GM12865 (cell line): Measurements from ENCODE around the gene ADAMTS17.

Source experiments
- DNase-seq: peaks from one replicate; pipeline ENCODE4 v3.0.0; 2010; ENCODE audit warnings: low read depth
- H3K4me3 ChIP-seq: 2 replicates; pipeline ENCODE4 v1.5.1; 2011; ENCODE audit warnings: mild to moderate bottlenecking, low read depth, low read length, control low read depth
- CTCF ChIP-seq: IDR thresholded peaks from 2 replicates; pipeline ENCODE4 v1.5.1; 2011; ENCODE audit warnings: low read length, control low read depth, low read depth, inconsistent platforms; ENCODE audit not compliant: insufficient read depth; ENCODE audit errors: missing control alignments

Gene ADAMTS17

DNA sequence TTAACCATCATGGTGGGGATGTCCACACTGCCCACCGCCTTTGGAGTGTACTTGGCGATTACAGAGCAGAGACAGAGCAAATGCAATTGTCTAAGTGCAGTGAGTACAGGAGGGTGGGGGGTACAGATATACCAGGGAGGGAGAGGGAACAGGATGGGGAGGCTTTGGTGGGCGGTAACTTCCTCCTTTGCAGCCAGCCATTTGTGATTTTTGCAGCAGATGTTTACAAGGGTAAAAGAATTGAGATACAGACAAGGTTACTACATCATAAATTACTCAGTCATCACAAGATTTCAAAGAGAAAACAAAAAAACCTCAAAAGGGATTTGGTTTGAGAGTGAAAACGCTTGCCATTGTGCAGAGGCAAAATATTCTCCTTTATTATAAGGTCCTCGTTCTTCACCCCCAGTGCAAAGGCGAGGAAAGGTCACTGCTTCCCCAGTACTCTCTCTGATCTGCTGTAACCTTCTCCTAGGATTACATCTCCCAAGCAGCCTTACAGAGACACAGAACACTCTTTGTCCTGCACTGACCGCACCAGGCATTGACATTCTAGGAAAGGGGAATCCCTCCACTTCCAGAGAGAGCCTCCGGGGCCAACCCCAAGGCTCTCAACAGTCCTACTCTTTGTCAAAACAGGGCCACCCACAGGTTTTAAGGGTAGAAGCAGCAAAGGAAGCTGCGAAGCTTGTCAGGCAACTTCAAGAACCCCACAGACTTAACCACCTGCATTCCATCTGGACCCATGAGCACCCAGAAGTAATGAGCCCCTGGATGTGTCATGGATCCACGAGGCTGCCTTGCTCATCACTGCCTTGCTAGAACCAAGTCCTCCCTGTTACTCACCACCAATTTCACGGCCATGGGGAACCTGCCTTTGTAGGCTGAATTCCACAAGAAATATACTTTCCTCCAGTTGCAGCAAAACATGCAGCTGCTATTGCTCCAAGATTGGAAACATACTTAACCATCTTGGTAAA lies 117.3 kb downstream of the ADAMTS17 start:
- no peak overlapping the region for H3K4me3 ChIP-seq
- DNase-seq, result no peak
- no peak for TF ChIP-seq CTCF

DNA sequence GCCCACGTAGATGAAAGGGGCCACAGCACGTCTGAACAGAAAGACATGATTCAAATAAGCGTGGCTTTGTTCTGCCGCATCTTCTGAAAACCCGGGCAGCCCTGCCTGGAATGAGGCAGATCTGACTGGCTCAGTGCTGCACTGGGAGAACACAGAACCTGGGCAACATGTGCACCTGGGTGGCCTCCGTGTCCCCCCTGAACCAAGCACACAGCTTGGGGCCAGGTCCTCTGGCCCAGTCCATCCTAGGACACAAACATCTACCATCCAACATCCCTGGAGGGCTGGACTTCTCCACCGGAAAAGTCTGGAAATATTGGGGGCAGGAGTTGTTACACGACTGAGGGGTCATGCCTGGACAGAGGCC lies 119.4 kb downstream of the ADAMTS17 start:
- no peak for TF ChIP-seq CTCF
- DNase-seq, result no peak
- no peak overlapping the region for H3K4me3 ChIP-seq

- no peak for DNase-seq
- no peak overlapping the region for H3K4me3 ChIP-seq
- TF ChIP-seq CTCF, result no peak
These were observed 120.1 kb downstream of the ADAMTS17 start for GRCh38 chr15:100221471-100222348.

DNA sequence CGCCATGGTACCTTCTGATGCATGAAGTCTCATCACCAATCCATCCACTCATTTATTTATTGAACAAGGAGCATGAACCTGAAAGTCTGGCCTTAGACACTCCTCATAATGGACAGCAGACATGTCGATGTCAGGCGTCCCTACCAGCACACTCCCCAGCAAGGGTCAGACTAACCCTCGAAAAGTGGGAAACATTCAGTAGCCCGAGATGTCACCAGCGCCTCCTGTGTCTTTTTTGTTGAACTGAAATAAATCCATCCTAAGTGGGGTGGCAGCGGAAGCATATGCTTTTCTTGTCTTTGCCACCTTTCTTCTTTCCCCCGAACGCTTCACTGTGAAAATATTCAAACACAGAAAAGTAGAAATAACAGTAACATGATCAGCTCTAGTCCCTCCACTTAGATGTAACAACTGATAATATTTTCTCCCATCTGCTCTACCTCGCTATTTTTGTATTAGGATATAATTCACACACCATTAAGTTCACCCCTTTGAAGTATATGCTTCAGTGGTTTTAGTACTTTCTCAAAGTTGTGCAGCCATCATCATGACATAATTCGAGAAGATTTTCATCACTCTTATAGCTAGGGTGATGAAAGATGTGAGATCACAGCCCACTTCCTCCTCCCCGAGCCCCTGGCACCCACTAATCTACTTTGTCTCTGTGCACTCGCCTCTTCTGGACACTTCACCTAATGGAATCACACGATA lies 121.6 kb downstream of the ADAMTS17 start:
- TF ChIP-seq CTCF, result no peak
- no peak overlapping the region for H3K4me3 ChIP-seq
- no peak for DNase-seq

GRCh38 chr15:100218434-100218833 lies 123.3 kb downstream of the ADAMTS17 start:
- no peak for DNase-seq
- H3K4me3 ChIP-seq, result no peak overlapping the region
- no peak for TF ChIP-seq CTCF

DNA sequence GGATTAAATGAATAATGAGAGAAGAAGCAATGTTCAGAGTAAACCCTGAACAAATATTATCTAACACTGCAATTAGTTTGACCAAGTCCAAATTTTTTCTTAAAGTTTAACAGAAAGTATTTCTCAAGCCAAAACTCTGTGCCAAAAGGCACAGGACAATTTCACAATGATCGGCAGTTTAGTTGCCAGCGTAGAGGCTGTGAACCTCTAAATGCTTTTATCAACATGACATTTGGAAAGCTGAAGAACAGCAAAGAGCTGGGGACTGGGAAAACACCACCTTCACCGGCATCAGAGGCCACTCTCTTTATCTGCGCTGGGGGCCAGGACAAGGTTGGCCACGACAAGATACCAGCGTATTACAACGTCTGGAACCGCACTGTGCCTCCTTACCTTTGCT lies 125.6 kb downstream of the ADAMTS17 start:
- H3K4me3 ChIP-seq, result no peak overlapping the region
- DNase-seq, result no peak
- no peak for TF ChIP-seq CTCF
